Colonic mucosa (tissue), 4 donors: ENCODE results near the gene GDAP1L1. TPM values are rescaled to one million over a fixed set of nuclear protein-coding genes. Genes with fewer than 3 reads are reported as not detected.

ENCODE experiments used
- DNase-seq: peaks from one replicate; pipeline ENCODE4 v3.0.0-alpha.2; 2020
- H3K27ac ChIP-seq: fragments of 200-600 bp; one replicate; pipeline ENCODE4 v1.8.0; 2021
- H3K27me3 ChIP-seq: fragments of 200-600 bp; one replicate; pipeline ENCODE4 v1.8.0; 2021
- H3K36me3 ChIP-seq: fragments of 200-600 bp; one replicate; pipeline ENCODE4 v1.8.0; 2021
- H3K4me1 ChIP-seq: fragments of 200-600 bp; one replicate; pipeline ENCODE4 v1.8.0; 2021; ENCODE audit warnings: mild to moderate bottlenecking
- H3K4me3 ChIP-seq: fragments of 200-600 bp; one replicate; pipeline ENCODE4 v1.8.0; 2021
- H3K9ac ChIP-seq, 2 donors: one replicate each; pipeline ENCODE4 v1.7.0; 2013; ENCODE audit warnings: control low read depth in 2 of 2, low read depth in 2 of 2, low read length in 2 of 2
- H3K9me3 ChIP-seq: fragments of 200-600 bp; one replicate; pipeline ENCODE4 v1.8.0; 2021
- CTCF ChIP-seq: fragments of 200-600 bp; IDR thresholded peaks from one replicate; pipeline ENCODE4 v1.8.0; 2022; ENCODE audit warnings: antibody characterized with exemption, mild to moderate bottlenecking
- intact Hi-C: fragments of 100-400 bp; cut with DNase I; formaldehyde crosslinking; loops from one replicate; pipeline ENCODE4 v1.14.1; 2022
- total RNA-seq, 2 donors: library from RNA; stranded (reverse); fragmentation: NEBNext Ultra II Directional in 1 of 2; extraction: Animal tissue kit (Norgen Biotek cat#: 25700) in 1 of 2; gene quantifications; one replicate each; pipeline ENCODE4 v1.2.1, GENCODE V29; 2021
- donor health status: healthy.
- donor health status: DM: no; HTN: no; CAD: no.
- donor health status: DM: no; HTN: no; CAD: no.

The GDAP1L1 gene
- total RNA-seq = not detected

DNA sequence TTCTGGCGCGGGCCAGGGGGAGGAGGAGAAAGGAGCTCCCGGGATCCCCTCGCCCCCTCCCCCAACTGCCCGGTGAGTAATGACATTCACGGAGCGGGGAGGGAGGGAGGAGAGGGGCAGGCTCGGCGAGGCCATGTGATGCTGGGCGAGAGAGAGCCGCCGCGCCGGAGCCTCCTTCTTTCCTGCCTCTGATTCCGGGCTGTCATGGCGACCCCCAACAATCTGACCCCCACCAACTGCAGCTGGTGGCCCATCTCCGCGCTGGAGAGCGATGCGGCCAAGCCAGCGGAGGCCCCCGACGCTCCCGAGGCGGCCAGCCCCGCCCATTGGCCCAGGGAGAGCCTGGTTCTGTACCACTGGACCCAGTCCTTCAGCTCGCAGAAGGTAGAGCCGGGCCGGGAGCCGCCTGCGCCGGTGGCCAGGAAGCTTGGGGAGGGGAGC, at the start of gene GDAP1L1:
GDAP1L1 (plus strand) TSS at position 178 of the 441 bp plus-strand sequence; CDS start at position 205, 27 bp downstream.
- no peak for DNase-seq
- TF ChIP-seq CTCF = no peak
- no peaks in the 10 kb centered on the region for H3K27me3 ChIP-seq
- intact Hi-C loops = no loop called here
- no peak within 1 kb of the TSS for H3K27ac ChIP-seq
- H3K4me3 ChIP-seq = no peak within 1 kb of the TSS
- no peaks in the 10 kb centered on the region for H3K36me3 ChIP-seq
- no peaks in the 10 kb centered on the region for H3K4me1 ChIP-seq
- no peak within 1 kb of the TSS for H3K9ac ChIP-seq
- H3K9me3 ChIP-seq = no peaks in the 10 kb centered on the region

- Histone ChIP-seq H3K9me3 (no peaks in the 10 kb centered on the region), H3K27me3 (no peaks in the 10 kb centered on the region), H3K36me3 (peaks cover 21% of the 10 kb centered on the region), H3K9ac (no peak overlapping the region), H3K4me1 (no peaks in the 10 kb centered on the region), H3K27ac (no peak overlapping the region), H3K4me3 (no peak overlapping the region)
- intact Hi-C loops = no loop called here
- no peak for TF ChIP-seq CTCF
- DNase-seq = no peak
Measured at GRCh38 chr20:44198872-44199271, 48.2 kb upstream of the GDAP1L1 start.

GRCh38 chr20:44199877-44200276, 47.2 kb upstream of the GDAP1L1 start:
- Histone ChIP-seq H3K27ac (no peak overlapping the region), H3K36me3 (peaks cover 22% of the 10 kb centered on the region), H3K4me3 (no peak overlapping the region), H3K4me1 (no peaks in the 10 kb centered on the region), H3K9me3 (no peaks in the 10 kb centered on the region), H3K9ac (no peak overlapping the region), H3K27me3 (no peaks in the 10 kb centered on the region)
- DNase-seq = no peak
- intact Hi-C loops = no loop called here
- TF ChIP-seq CTCF = no peak

- Histone ChIP-seq H3K4me1 (no peaks in the 10 kb centered on the region), H3K4me3 (no peak overlapping the region), H3K9me3 (no peaks in the 10 kb centered on the region), H3K27me3 (no peaks in the 10 kb centered on the region), H3K27ac (no peak overlapping the region), H3K36me3 (peaks cover 27% of the 10 kb centered on the region), H3K9ac (no peak overlapping the region)
- DNase-seq = no peak
- TF ChIP-seq CTCF = no peak
- intact Hi-C loops = no loop called here
Measured at GRCh38 chr20:44200371-44200770, 46.7 kb upstream of the GDAP1L1 start.

GRCh38 chr20:44200983-44201382, 46.1 kb upstream of the GDAP1L1 start:
- H3K9ac ChIP-seq = no peak overlapping the region
- H3K9me3 ChIP-seq = no peaks in the 10 kb centered on the region
- H3K27me3 ChIP-seq = no peaks in the 10 kb centered on the region
- H3K4me3 ChIP-seq = no peak overlapping the region
- intact Hi-C loops = no loop called here
- no peaks in the 10 kb centered on the region for H3K4me1 ChIP-seq
- H3K36me3 ChIP-seq = peaks cover 29% of the 10 kb centered on the region
- H3K27ac ChIP-seq = no peak overlapping the region
- no peak for DNase-seq
- TF ChIP-seq CTCF = no peak

- Histone ChIP-seq H3K4me1 (no peaks in the 10 kb centered on the region), H3K9me3 (no peaks in the 10 kb centered on the region), H3K9ac (no peak overlapping the region), H3K27ac (no peak overlapping the region), H3K4me3 (no peak overlapping the region), H3K36me3 (peaks cover 20% of the 10 kb centered on the region), H3K27me3 (no peaks in the 10 kb centered on the region)
- intact Hi-C loops = no loop called here
- DNase-seq = no peak
- no peak for TF ChIP-seq CTCF
Measured at GRCh38 chr20:44203161-44203560, 43.9 kb upstream of the GDAP1L1 start.
